ENCODE measurements around the gene ID4.

The ID4 gene, protein sequence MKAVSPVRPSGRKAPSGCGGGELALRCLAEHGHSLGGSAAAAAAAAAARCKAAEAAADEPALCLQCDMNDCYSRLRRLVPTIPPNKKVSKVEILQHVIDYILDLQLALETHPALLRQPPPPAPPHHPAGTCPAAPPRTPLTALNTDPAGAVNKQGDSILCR

GRCh38 chr6:19836799-19837510, at the start of gene ID4:
Gene ID4 (plus strand): TSS chr6:19837370. CDS start chr6:19837755, 385 bp downstream.
- DNase-seq: no peak

DNA sequence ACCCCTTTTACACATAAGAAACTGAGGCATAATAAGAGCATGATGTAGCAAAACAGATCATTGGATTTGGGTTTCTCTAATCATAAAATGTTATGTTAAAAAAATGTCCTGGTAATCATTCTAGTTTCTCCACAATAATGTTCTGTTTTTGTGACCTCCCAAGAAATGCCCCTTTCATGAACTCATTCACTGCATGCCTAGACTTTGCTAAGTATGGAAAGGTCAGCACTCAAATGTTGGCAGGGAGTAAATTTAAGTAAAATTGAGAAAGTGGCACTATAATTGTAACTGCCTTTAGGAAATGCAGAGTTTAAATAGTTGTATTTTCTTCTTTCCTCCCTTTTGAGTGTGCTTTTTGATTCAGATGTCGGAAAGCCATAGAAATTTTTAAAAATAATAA, 48.5 kb upstream of the ID4 start:
- no peak for DNase-seq

DNA sequence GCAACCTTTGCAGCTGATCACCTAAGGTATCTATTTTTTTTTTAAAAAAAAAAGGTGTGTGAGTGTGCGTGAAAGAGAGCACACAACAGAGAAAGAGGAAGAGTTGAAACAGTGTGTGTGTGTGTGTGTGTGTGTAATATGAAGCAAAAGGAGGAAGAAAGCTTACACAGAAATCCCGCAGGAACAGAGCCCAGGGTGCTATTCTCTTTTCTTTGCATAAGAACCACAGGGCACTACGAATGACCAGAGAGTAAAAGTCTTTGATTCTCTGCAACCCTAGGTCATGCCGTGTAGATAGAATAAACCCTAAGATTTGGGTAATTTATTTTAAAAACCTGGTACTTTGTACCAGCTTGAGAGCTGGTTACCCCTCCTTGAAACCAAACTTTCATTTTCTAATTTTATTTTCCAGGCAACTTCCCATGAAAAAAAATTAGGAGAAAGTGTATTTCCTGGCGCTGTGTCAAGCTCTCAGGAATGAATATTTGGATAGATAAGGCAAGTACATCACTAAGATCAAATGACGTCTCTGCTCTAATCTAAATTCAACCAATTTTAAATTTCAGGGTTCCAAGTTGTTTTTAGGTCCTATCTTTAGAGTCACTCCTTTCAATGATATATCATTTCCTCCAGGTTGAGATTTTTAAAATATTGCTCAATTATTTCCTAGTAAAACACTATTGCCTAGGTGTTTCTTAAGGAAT, 47.9 kb upstream of the ID4 start:
- DNase-seq: peak; percentile 55 to 66

- no peak for DNase-seq
These were observed 45.9 kb upstream of the ID4 start for GRCh38 chr6:19791267-19791666.

DNA sequence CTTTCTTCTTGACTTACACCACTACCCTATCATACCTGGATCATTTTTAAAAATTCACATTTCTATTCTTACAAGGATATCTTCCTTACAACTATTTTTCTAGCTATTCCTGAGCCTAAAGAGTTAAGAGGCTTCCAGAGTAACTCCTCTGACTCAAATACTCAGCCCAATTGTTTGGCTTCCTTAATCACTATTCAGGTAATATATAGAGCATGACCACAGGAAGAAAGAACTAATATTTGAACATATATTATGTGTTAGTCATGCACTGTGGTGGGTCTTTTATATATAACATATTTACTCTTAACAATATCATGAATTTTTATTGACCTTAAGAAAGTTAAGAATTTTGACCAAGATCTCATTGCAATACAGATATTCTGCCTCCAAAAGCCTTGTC, 42.0 kb upstream of the ID4 start:
- no peak for DNase-seq

DNA sequence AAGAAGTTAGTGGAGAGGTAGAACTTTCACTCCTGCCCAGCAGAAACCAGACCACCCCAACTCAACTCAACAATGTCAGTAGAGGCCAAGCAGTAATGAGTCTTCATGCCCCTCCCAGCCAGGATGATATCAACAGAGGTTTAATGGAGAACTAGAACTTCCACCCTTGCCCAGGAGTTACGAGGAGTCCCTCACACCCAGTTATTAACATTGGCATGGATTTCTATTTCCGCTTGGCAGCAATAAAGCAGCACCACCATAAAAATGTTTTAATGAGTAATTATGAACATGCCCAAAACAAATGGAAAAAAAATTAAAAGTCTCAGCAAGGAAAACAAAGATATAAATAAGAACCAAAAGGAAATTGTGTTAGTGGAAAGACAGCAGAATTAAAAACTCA, 40.7 kb upstream of the ID4 start:
- DNase-seq: no peak

DNA sequence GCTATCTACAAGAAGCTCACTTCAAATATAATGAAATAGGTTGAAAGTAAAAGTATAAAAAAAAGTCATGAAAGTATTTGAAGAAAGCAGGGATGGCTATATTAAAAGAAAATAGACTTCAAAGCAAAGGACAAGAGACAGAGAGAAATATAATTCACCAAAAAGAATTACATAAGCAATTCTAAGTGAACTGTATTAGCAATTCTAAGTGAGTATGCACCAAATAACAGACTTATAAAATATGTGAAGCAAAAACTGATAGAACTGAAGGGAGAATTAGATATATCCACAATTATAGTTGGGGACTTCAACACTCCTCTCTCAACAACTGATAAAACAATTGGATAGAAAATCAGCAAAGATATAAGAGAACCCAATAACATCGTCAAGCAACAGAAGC, 38.8 kb upstream of the ID4 start:
- DNase-seq: no peak

DNA sequence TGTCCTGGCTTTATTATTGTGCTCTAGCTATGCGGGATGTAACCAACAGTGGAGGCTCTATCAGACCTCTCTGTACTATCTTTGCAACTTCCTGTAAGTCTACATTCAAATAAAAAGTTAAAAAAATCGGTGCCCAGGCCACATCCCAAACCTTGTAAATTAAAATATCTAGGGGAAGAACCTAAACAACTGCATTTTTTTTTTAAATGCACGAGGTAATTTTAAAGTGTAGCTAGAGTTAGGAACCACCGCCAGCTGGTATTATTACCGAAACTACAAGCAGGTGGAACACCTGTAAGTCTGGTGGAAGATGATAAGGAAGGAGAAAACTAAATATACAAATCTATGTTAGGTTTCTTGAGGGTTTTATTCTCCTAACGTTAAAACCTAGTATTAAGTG, 34.5 kb upstream of the ID4 start:
- DNase-seq: no peak

DNA sequence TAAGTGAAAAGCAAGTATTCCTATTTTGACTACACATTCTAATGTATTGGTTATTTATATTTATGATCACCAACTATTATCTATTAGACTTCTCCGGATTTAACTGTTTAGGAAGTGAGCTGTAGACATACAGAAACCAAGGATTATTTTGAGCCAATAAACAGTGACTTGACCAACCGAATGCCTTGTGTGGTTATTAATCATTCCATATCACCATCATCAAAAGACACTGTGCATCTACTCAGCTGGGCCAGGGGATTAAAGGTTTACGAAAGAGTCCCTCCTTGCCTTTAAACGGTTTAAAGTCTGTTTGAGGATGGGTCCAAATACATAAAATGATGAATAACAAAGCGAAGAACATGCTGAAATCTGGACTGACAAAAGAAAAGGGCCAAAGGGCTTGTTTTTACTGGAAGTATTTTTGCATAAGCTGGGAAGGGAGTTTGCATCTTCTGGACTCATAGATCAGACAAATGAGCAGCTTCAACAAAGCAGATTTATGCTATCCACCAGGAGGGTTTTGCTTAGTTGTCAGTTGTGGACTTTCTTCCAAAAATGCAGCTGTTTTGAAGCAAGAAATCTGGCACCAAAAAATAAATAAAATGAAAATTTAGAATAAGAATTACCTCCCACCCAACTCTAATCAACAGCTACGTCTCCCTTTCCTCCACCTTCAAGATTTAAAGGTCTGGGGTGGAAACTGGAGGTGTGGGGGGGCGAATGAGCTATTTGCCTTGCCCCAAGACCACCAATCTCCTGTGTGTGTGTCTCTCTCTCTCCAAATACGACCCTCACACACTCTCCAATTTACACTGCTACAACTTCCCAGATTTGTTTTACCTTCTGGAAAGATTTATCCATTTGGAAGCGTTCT, 33.6 kb upstream of the ID4 start:
- no peak for DNase-seq

GRCh38 chr6:19804205-19805128, 32.7 kb upstream of the ID4 start:
- DNase-seq: peak; percentile 84 to 87

DNA sequence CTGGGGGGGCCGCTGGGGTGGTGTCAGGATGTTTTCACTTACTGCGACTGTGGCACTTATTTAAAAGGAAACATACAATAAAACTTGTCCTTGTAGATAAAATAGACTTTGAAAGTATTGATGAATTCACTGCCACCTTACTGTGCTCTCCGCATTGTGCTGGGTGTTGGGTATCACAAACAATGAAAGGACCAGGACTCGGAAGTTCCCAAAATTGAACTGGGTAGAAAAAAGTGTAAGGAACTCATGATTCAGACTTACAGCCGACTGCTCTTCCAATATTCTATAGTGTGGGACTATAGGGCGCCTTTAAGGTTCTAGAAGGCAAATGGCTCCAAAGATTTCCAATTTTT, 32.1 kb upstream of the ID4 start:
- DNase-seq: peak in 1 of 2 experiments; percentile 13

DNA sequence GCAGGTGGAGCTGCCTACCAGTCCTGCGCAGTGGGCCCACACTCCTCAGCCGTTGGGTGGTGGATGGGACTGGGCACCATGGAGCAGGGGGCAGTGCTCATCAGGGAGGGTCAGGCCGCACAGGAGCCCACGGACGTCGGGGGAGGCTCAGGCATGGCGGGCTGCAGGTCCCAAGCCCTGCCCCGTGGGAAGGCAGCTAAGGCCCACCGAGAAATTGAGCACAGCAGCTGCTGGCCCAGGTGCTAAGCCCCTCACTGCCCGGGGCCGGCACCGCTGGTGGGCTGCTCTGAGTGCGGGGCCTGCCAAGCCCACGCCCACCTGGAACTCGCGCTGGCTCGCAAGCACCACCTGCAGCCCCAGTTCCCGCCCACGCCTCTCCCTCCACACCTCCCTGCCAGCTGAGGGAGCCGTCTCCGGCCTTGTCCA, 30.2 kb upstream of the ID4 start:
- DNase-seq: no peak

GRCh38 chr6:19811397-19812079, 25.6 kb upstream of the ID4 start:
- no peak for DNase-seq

- peak; percentile 7 to 13 for DNase-seq
These were observed 24.6 kb upstream of the ID4 start for GRCh38 chr6:19812512-19813119.

DNA sequence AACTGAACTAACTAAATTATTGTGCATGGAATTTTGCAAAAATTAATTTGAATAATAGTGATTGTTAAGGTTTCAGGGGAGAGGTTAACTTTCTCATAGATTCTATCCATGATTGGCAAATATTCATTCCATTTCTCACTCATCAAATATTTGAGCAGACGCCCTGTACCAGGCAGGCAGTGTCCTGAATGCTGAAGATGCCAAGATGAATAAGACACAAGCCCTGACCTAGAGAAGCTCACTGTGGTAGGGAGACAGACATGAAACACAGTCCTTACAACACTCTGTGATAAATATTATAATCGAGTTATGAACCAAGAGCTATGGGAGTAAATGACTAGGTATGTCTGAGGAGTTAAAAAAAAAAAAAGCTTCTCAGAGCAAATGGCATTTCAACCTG, 18.4 kb upstream of the ID4 start:
- no peak for DNase-seq

GRCh38 chr6:19824058-19824807, 12.9 kb upstream of the ID4 start:
- DNase-seq: no peak

- DNase-seq: no peak
These were observed 9.9 kb upstream of the ID4 start for GRCh38 chr6:19827247-19827646.

- no peak for DNase-seq
These were observed 9.3 kb upstream of the ID4 start for GRCh38 chr6:19827903-19828302.

DNA sequence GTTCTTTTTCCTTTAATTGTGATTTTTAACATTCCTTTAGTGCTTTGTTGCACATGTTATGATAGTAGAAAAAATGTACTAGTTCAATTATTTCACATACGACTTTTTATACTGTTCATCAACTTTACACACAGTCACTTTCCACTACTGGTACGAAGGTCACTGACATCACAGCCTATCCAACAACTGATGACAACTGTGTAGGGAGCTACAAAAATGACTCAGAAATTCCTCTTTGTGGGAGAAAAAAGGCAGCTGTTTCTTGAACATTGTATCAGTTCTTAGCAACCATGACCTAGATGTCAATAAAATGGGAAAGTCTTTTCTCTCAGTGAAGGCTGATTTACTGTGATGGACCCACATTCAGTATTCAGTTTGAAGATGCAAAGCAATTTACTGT, 7.0 kb upstream of the ID4 start:
- DNase-seq: no peak

DNA sequence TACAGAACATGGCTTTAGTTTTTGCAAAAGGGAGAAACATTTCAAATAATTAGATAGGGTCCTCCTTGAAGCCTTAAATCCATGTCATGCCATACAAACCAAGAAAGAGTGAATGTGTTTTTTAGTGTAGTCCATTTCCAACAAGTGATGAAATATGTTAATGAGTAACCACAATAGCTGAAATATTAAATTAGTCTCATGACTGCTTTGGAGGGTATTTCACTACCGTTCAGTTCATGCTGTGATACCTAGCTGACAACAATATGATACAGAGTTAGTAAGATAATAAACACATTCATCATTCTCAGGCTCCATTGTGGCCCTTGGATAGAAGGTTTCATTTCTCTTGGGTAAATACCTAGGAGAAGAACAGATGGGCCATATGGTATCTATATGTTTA, 5.8 kb upstream of the ID4 start:
- DNase-seq: no peak
